Sigmoid colon (tissue), 4 donors: Measurements from ENCODE around the gene RGS7.

ENCODE experiments used
- CTCF ChIP-seq, 4 experiments: fragments of 450-650 bp in 3 of 4; fragments of 200-600 bp in 1 of 4; IDR thresholded peaks; one replicate each; pipeline ENCODE4 v1.5.1; 2016 to 2019; ENCODE audit warnings: antibody characterized with exemption in 4 of 4, mild to moderate bottlenecking in 3 of 4, moderate library complexity in 2 of 4
- EP300 ChIP-seq, 4 donors: sonication (generic); formaldehyde crosslinking; IDR thresholded peaks; one replicate each; pipeline ENCODE4 v1.6.1; 2017; ENCODE audit warnings: antibody characterized with exemption in 4 of 4
- POLR2A ChIP-seq, 2 donors: fragments of 450-650 bp; IDR thresholded peaks; one replicate each; pipeline ENCODE4 v1.6.1; 2016; ENCODE audit warnings: antibody characterized with exemption in 2 of 2, mild to moderate bottlenecking in 2 of 2, moderate library complexity in 2 of 2

DNA sequence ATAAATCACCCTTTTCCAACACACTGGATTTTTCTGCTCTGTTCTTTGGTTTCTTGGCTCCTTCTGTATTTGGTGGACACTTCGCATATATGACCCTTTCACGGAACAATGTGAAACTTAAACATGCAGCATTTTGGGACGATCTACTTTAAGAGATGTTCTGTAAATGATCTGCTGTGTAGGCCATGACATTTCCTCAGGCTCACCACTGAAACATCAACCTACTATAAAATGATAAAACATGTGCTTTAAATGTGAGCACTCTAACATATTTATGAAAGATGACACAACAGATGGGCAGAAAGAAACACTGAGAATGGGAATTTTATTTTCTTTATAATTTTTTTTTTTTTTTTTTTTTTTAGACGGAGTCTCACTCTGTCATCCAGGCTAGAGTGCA, 428.7 kb downstream of the RGS7 start:
- TF ChIP-seq POLR2A (IDR thresholded peaks at IDR 0.05): no peak
- TF ChIP-seq CTCF (IDR thresholded peaks at IDR 0.05): no peak
- no peak for TF ChIP-seq EP300 (IDR thresholded peaks at IDR 0.05)
